LNCAP (cell line): ENCODE data around the gene FRMD3.

Source experiments
- TF ChIP-seq, protein P1 (sequence below): fragments of 450-650 bp; IDR thresholded peaks from 2 replicates; pipeline ENCODE4 v1.5.1; 2017; ENCODE audit warnings: mild to moderate bottlenecking

The FRMD3 gene

DNA sequence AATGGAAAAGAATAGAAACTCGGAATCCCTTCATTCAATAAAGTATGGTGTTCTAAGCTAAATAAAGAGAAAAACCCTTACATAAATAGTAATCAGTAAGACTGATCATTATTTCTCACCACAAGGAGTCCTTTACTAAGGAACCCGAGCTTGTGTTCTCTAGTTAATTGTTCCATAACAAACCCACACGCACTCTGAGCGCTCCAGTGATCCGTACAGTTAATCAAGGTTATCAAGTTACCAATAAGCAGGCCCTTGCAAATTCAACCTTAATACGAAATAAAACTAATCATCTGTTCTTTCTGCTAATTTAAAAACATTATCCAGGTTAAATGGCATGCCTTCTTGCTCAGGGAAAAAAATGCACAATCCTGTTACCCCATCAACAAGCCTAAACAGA, 224.4 kb downstream of the FRMD3 start:
- TF ChIP-seq, protein P1, sequence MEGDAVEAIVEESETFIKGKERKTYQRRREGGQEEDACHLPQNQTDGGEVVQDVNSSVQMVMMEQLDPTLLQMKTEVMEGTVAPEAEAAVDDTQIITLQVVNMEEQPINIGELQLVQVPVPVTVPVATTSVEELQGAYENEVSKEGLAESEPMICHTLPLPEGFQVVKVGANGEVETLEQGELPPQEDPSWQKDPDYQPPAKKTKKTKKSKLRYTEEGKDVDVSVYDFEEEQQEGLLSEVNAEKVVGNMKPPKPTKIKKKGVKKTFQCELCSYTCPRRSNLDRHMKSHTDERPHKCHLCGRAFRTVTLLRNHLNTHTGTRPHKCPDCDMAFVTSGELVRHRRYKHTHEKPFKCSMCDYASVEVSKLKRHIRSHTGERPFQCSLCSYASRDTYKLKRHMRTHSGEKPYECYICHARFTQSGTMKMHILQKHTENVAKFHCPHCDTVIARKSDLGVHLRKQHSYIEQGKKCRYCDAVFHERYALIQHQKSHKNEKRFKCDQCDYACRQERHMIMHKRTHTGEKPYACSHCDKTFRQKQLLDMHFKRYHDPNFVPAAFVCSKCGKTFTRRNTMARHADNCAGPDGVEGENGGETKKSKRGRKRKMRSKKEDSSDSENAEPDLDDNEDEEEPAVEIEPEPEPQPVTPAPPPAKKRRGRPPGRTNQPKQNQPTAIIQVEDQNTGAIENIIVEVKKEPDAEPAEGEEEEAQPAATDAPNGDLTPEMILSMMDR = no peak

- TF ChIP-seq, protein P1 = no peak
Observed at GRCh38 chr9:83312537-83312936, 225.7 kb downstream of the FRMD3 start.

- TF ChIP-seq, protein P1 = no peak
Observed at GRCh38 chr9:83307066-83307724, 231.0 kb downstream of the FRMD3 start.

DNA sequence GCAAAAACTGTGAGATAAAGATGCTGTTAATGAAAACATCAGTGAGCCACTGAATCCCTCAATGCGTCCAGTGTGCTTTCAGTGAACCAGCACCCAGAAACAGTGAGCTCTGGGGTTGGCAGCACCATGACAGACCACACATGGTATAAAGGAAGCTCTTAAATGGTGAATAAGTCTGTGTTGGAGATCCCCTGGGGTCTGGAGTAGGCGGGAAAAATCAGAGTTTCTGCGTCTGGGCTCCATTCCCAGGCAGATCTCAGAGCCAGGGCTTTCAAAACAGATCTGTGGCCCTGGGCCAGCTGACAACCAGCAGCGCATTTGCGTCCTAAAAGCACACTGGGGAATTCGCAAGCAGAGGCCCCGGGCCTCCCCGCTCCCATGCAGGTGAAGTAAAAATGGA, 233.5 kb downstream of the FRMD3 start:
- TF ChIP-seq, protein P1 = no peak

DNA sequence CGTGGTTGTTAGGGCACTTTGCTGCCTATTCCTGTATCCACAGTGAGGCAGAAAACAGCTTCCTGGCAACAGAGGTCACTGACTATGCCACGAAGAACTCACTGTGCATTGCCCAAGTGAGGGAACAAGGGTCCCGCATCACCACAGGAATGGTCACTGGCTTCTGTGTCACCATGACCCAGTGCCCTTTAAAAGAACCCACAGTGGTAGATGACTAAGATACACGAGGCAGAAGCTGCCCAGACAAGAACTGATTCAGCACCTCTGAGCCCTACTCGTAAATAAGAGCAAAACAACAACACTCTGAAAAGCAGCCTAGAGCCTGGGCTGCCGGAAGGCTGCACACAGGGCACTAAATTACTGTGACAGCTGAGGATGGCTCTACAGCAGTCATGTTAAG, 238.6 kb downstream of the FRMD3 start:
- TF ChIP-seq, protein P1 = no peak

- TF ChIP-seq, protein P1 = no peak
Observed at GRCh38 chr9:83299094-83299493, 239.1 kb downstream of the FRMD3 start.

GRCh38 chr9:83296123-83296522, 242.1 kb downstream of the FRMD3 start:
- TF ChIP-seq, protein P1 = no peak

- TF ChIP-seq, protein P1 = no peak
Observed at GRCh38 chr9:83294816-83295215, 243.4 kb downstream of the FRMD3 start.
